GM10847 (cell line): ENCODE results near the gene PKP3.

Source experiments
- POLR2A ChIP-seq: IDR thresholded peaks from 2 replicates; pipeline ENCODE4 v1.6.1; 2011; ENCODE audit not compliant: insufficient read length; ENCODE audit errors: extremely low read depth

The PKP3 gene

GRCh38 chr11:420911-421321 lies 26.9 kb downstream of the PKP3 start:
- no peak for TF ChIP-seq POLR2A

- TF ChIP-seq POLR2A = no peak
Measured at GRCh38 chr11:422249-422656, 28.2 kb downstream of the PKP3 start.

- TF ChIP-seq POLR2A = no peak
Measured at GRCh38 chr11:424232-424631, 30.2 kb downstream of the PKP3 start.

DNA sequence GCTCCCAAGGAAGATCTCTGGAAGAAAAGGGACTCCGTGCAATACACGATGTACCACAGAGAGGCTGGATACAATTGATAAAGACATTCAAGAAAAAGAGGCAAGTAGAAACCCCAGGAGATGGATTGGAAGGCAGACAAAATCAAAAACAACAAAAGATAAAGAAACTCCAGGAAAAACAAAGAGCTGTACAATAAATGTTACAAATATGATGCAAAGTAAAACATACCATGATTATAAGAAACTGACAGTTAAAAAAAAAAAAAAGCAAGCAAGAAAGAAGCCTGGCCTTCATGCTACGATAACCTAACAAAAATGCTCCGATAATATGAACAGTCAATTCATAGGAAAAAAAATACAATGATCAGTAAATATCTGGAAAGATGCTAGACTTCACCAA lies 31.3 kb downstream of the PKP3 start:
- TF ChIP-seq POLR2A = no peak

GRCh38 chr11:426851-427250 lies 32.8 kb downstream of the PKP3 start:
- no peak for TF ChIP-seq POLR2A

- TF ChIP-seq POLR2A = no peak
Measured at GRCh38 chr11:428295-428694, 34.3 kb downstream of the PKP3 start.

DNA sequence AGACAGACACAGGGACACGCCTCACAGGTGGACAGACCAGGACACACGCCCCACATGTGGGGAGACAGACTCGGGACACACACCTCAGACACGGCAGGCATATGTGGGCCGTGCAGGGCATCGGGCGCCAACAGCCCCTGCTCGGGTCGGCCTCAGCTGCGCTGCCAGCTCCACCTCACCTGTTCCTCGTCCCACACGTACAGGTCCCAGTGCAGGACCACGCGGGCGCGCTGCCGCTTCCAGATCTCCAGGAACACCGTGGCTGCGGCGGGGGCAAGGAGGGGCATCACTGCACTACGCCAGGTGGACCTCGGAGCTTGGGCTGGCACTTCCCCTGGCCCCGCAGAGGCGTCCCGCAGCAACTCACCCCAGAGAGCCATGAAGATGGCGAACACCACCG lies 35.4 kb downstream of the PKP3 start:
- TF ChIP-seq POLR2A = no peak

DNA sequence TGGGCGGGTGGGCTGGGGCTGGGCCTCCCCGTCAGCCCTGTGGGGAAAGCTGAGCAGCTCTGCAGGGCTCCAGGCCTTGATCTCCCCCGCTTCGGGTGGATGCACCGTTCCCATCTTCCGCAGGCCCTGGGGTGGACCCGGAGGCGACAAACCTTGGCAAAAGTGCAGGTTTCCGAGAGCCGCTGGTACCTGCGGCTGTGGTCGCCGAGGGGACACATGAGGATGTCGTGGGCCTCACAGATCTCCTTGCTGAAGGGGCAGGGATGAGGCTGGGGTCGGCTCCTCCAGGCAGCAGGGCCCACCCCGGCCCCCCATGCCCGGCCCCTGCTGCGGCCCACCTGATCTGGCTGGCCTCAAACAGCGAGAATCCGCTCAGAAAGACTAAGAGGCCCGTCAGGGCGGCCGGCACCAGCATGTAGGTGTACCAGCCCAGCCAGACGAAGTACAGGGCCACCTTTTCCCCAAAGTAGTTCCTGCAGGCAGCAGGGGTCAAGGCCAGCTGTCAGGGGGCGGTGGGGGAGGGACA lies 36.0 kb downstream of the PKP3 start:
- TF ChIP-seq POLR2A = no peak

DNA sequence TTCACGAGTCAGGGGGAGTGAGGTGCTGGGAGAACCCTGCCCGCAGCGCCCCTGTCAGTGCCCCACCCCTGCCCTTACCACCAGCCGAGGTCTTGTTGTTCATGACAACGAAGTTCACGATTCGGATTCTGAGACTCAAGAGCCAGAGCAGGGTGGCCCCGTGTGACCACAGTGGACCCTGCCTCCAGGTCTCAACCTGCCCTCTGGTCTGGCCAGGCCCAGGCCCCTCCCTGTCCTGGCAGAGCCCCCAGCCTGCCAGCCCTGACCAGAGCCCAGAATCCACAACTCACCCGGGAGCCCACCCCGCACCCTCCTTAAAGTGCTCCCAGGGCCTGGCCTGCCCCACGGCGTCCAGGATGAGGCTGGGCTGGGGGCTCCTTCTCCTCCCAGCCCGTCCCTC lies 37.9 kb downstream of the PKP3 start:
- TF ChIP-seq POLR2A = no peak

- no peak for TF ChIP-seq POLR2A
Measured at GRCh38 chr11:432501-433100, 38.6 kb downstream of the PKP3 start.

DNA sequence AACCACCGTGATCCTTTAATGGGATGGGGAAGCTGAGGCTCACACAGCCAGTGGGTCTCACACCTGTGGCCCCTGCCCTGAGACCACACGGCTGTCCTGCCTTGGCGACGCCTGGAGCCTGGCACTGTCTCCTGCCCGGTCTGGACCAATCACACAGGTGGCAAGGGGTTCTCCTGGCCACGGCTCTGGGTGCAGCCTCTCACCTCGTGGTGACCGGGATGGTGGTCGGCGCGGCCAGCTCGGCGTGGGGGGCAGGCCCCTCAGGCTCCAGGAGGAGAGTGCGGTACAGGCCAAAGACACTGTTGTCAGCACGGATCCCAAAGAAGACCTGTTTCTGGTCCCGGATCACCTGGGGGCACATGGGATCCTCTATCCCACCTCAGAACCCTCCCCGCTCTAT lies 39.1 kb downstream of the PKP3 start:
- no peak for TF ChIP-seq POLR2A

DNA sequence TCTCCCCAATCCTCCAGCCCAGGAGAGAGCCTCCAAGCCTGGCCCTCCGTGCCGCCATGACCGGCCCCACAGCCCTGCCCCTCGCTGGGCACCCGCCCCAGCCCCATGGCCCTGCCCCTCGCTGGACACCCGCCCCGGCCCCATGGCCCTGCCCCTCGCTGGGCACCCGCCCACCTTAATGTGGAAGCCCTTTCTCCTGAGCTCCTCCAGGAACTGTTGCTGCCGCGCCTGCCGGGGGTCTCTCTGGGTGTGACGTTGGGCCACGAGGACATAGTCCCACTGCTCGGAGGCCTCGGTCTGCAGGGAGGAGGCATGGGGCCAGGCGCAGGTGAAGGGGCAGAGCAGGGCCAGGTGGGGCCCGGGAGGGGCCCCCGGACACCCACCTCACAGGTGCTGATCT lies 39.6 kb downstream of the PKP3 start:
- TF ChIP-seq POLR2A = no peak

DNA sequence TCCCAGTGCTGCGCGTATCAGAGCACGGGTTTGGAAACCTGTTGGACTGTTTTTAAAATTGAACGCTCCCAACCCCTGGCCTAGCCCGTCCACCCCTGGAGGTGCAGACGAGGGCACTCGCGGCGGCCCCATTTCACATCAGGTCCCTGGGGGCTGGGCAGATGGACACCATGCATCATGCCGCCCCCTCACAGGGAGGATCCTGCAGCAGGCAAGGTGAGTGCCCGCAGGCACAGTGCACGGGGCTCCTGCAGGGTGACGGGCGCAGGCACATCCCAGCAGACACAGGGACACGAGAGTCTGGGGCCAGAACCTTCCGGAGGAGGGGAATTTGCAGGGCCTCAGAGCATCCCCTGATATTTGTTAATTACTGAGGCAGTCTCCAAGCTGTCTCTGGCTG lies 40.5 kb downstream of the PKP3 start:
- TF ChIP-seq POLR2A = no peak

DNA sequence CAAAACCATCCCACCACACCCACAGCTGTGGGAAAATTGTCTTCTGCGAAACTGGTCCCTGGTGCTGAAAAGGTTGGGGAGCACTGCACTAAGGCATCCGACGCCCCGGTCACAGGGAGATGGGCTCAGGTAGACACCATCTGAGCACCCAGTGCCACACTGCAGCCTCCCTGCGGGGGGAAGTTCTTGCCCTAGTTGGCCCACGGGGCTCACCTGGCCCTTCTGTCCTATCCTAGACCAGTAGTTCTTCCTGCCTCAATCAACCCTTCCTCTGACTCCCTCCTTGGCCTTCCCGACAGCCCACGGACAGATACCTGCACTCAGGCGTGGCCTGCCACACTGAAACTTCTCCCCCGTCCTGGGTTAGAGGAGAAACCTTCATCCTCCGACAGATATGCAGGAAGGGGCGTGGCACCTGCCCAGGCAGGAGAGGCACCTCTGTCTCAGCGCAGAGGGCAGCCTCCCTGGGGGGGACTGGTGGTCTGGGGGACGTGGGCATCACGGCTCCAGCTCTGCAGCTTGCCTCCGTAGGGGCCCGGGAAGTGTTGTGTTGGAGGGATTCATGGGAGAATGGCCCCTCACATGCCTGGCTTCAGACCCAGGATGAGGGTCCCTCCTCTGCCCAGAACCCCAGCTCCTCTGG lies 43.3 kb downstream of the PKP3 start:
- no peak for TF ChIP-seq POLR2A

GRCh38 chr11:438101-438844 lies 44.3 kb downstream of the PKP3 start:
- TF ChIP-seq POLR2A = no peak
